K562 (cell line): Measurements from ENCODE around the gene EPB41L3.

Experiments used
- JUND ChIP-seq, 2 experiments: IDR thresholded peaks; 2 replicates in 1 of 2; 3 replicates in 1 of 2; pipeline ENCODE4 v1.6.1; 2011; ENCODE audit warnings: borderline replicate concordance in 2 of 2, low read depth in 2 of 2, low read length in 2 of 2, improper control_type of control experiment in 1 of 2, missing biosample characterization in 1 of 2, missing genetic modification characterization in 1 of 2, missing genetic modification reagents in 1 of 2
- STAT5B ChIP-seq: fragments of 250-450 bp; sonication (Bioruptor Pico); IDR thresholded peaks from 2 replicates; pipeline ENCODE4 v1.8.0; 2021; ENCODE audit warnings: mild to moderate bottlenecking, inconsistent platforms
- ZBTB33 ChIP-seq: sonication (generic); formaldehyde crosslinking; IDR thresholded peaks from 2 replicates; pipeline ENCODE4 v1.8.1; 2023; ENCODE audit warnings: mild to moderate bottlenecking, missing genetic modification reagents

GRCh38 chr18:5516841-5517240 lies 27.0 kb downstream of the EPB41L3 start:
- TF ChIP-seq JUND (IDR thresholded peaks at IDR 0.05; ENCODE audit: borderline replicate concordance, low read depth, low read length) (no peak), JUND (tag; IDR thresholded peaks at IDR 0.05; ENCODE audit: borderline replicate concordance, low read depth, low read length) (no peak), STAT5B (CRISPR knock-in tag) (no peak), ZBTB33 (CRISPR knock-in tag) (no peak)
